H9 (cell line): Measurements from ENCODE around the gene PDIA4. TPM values are rescaled to one million over a fixed set of nuclear protein-coding genes. Genes with fewer than 3 reads are reported as not detected.

ENCODE experiments used
- DNase-seq: peaks from one replicate; pipeline ENCODE4 v3.0.0-alpha.2; 2017
- H2AFZ ChIP-seq: one replicate; pipeline ENCODE4 v1.6.1; 2013; ENCODE audit warnings: mild to moderate bottlenecking, low read length, control low read depth, moderate library complexity
- H2AK5ac ChIP-seq: 2 replicates; pipeline ENCODE4 v1.6.1; 2013; ENCODE audit warnings: low read length, control low read depth, mixed read lengths; ENCODE audit not compliant: insufficient read length
- H2BK120ac ChIP-seq: one replicate; pipeline ENCODE4 v1.6.1; 2013; ENCODE audit warnings: low read depth, mild to moderate bottlenecking, low read length, control low read depth, inconsistent platforms; ENCODE audit not compliant: poor library complexity, severe bottlenecking
- H2BK12ac ChIP-seq: 2 replicates; pipeline ENCODE4 v1.6.1; 2013; ENCODE audit warnings: low read length, control low read depth, mixed read lengths, low read depth; ENCODE audit not compliant: insufficient read length
- H2BK15ac ChIP-seq: 2 replicates; pipeline ENCODE4 v1.6.1; 2013; ENCODE audit warnings: low read depth, low read length, control low read depth
- H2BK20ac ChIP-seq: one replicate; pipeline ENCODE4 v1.6.1; 2013; ENCODE audit warnings: low read depth, mild to moderate bottlenecking, low read length, control low read depth, inconsistent platforms; ENCODE audit not compliant: poor library complexity, severe bottlenecking
- H2BK5ac ChIP-seq: 2 replicates; pipeline ENCODE4 v1.6.1; 2013; ENCODE audit warnings: low read length, control low read depth, mixed read lengths; ENCODE audit not compliant: insufficient read length
- H3K14ac ChIP-seq: 2 replicates; pipeline ENCODE4 v1.6.1; 2013; ENCODE audit warnings: low read length, control low read depth; ENCODE audit not compliant: insufficient read depth
- H3K18ac ChIP-seq: 2 replicates; pipeline ENCODE4 v1.6.1; 2013; ENCODE audit warnings: low read depth, mild to moderate bottlenecking, mixed read lengths, low read length, control low read depth; ENCODE audit not compliant: insufficient read length
- H3K23ac ChIP-seq: 2 replicates; pipeline ENCODE4 v1.6.1; 2013; ENCODE audit warnings: low read length, control low read depth, mixed read lengths, low read depth; ENCODE audit not compliant: insufficient read length
- H3K23me2 ChIP-seq: 2 replicates; pipeline ENCODE4 v1.6.1; 2013; ENCODE audit warnings: low read depth, mild to moderate bottlenecking, mixed read lengths, low read length, control low read depth; ENCODE audit not compliant: insufficient read length, poor library complexity, severe bottlenecking
- H3K27ac ChIP-seq: 2 replicates; pipeline ENCODE4 v1.5.1; 2013; ENCODE audit warnings: low read length, control low read depth, mixed read lengths, low read depth; ENCODE audit not compliant: insufficient read length
- H3K27me3 ChIP-seq: 2 replicates; pipeline ENCODE4 v1.6.1; 2013; ENCODE audit warnings: low read length, control low read depth, inconsistent platforms; ENCODE audit not compliant: insufficient read depth
- H3K4ac ChIP-seq: 2 replicates; pipeline ENCODE4 v1.6.1; 2013; ENCODE audit warnings: low read depth, mild to moderate bottlenecking, control low read depth, inconsistent platforms, low read length, moderate library complexity
- H3K4me1 ChIP-seq: 2 replicates; pipeline ENCODE4 v1.6.1; 2013; ENCODE audit warnings: low read length, control low read depth, inconsistent platforms; ENCODE audit not compliant: insufficient read depth
- H3K4me2 ChIP-seq: 2 replicates; pipeline ENCODE4 v1.6.1; 2013; ENCODE audit warnings: low read length, control low read depth, mixed read lengths; ENCODE audit not compliant: insufficient read length, insufficient read depth
- H3K56ac ChIP-seq: 2 replicates; pipeline ENCODE4 v1.6.1; 2013; ENCODE audit warnings: low read depth, mild to moderate bottlenecking, mixed read lengths, low read length, control low read depth; ENCODE audit not compliant: insufficient read length
- H3K79me1 ChIP-seq: 2 replicates; pipeline ENCODE4 v1.6.1; 2013; ENCODE audit warnings: low read depth, mild to moderate bottlenecking, moderate library complexity, low read length, control low read depth, inconsistent platforms; ENCODE audit not compliant: insufficient read depth, poor library complexity, severe bottlenecking
- H3K79me2 ChIP-seq: 2 replicates; pipeline ENCODE4 v1.6.1; 2013; ENCODE audit warnings: low read length, control low read depth, inconsistent platforms; ENCODE audit not compliant: insufficient read depth
- H3K9ac ChIP-seq: 2 replicates; pipeline ENCODE4 v1.6.1; 2013; ENCODE audit warnings: low read length, control low read depth, mixed read lengths; ENCODE audit not compliant: insufficient read length; ENCODE audit errors: extremely low read depth
- H3K9me3 ChIP-seq: one replicate; pipeline ENCODE4 v1.6.1; 2013; ENCODE audit warnings: low read depth, low read length, inconsistent platforms; ENCODE audit not compliant: control insufficient read depth
- H3T11ph ChIP-seq: one replicate; pipeline ENCODE4 v1.6.1; 2013; ENCODE audit warnings: mild to moderate bottlenecking, low read length, control low read depth, inconsistent platforms
- H4K20me1 ChIP-seq: one replicate; pipeline ENCODE4 v1.6.1; 2013; ENCODE audit not compliant: control insufficient read depth, insufficient read length, insufficient read depth
- H4K5ac ChIP-seq: 2 replicates; pipeline ENCODE4 v1.6.1; 2013; ENCODE audit warnings: low read depth, mild to moderate bottlenecking, mixed read lengths, low read length, control low read depth; ENCODE audit not compliant: insufficient read length
- H4K8ac ChIP-seq: replicated peaks from 2 replicates; pipeline ENCODE4 v1.6.1; 2013; ENCODE audit warnings: low read length, control low read depth, mixed read lengths, low read depth; ENCODE audit not compliant: insufficient read length
- H4K91ac ChIP-seq: 2 replicates; pipeline ENCODE4 v1.6.1; 2013; ENCODE audit warnings: low read depth, mild to moderate bottlenecking, moderate library complexity, mixed read lengths, low read length, control low read depth; ENCODE audit not compliant: insufficient read length
- H3K27ac Mint-ChIP-seq, 3 experiments: 2 replicates in 2 of 3; 3 replicates in 1 of 3; pipeline ENCODE4 v1.8.0; 2020 to 2021; ENCODE audit warnings: mixed read lengths in 3 of 3, mild to moderate bottlenecking in 1 of 3, moderate library complexity in 1 of 3
- H3K27me3 Mint-ChIP-seq: 2 replicates; pipeline ENCODE4 v1.8.0; 2021; ENCODE audit warnings: low read depth, mild to moderate bottlenecking, moderate library complexity, mixed read lengths
- H3K36me3 Mint-ChIP-seq, 3 experiments: 2 replicates in 2 of 3; 3 replicates in 1 of 3; pipeline ENCODE4 v1.8.0; 2020 to 2021; ENCODE audit warnings: low read depth in 3 of 3, mixed read lengths in 3 of 3; ENCODE audit not compliant: insufficient read depth in 1 of 3
- H3K4me1 Mint-ChIP-seq, 2 experiments: 2 replicates each; pipeline ENCODE4 v1.8.0; 2020; ENCODE audit warnings: mixed read lengths in 2 of 2
- H3K4me3 Mint-ChIP-seq, 2 experiments: 2 replicates in 1 of 2; 3 replicates in 1 of 2; pipeline ENCODE4 v1.8.0; 2020 to 2021; ENCODE audit warnings: mild to moderate bottlenecking in 2 of 2, mixed read lengths in 2 of 2, moderate library complexity in 1 of 2
- H3K9me3 Mint-ChIP-seq, 2 experiments: 2 replicates in 1 of 2; 3 replicates in 1 of 2; pipeline ENCODE4 v1.8.0; 2020; ENCODE audit warnings: mild to moderate bottlenecking in 2 of 2, mixed read lengths in 2 of 2, moderate library complexity in 1 of 2
- CTCF ChIP-seq: fragments of 200-600 bp; sonication (generic); conservative IDR thresholded peaks from 3 replicates; pipeline ENCODE4 v1.8.0; 2021; ENCODE audit warnings: antibody characterized with exemption, mild to moderate bottlenecking
- WGBS: extraction: QIAGEN DNeasy Blood & Tissue Kit; methylation state at CpG from one replicate; pipeline ENCODE4 v1.1.7; 2013; ENCODE audit warnings: missing lambda C conversion rate, low lambda C conversion rate, mixed read lengths; ENCODE audit not compliant: insufficient read length; ENCODE audit errors: extremely low coverage; 5-methylcytosine and 5-hydroxymethylcytosine counted together
- total RNA-seq: library from RNA; stranded (reverse); gene quantifications from 2 replicates; pipeline ENCODE4 v1.2.1, GENCODE V29; 2021

PDIA4 gene
- total RNA-seq, 1 experiment from 2014 or later: 217 TPM

GRCh38 chr7:148982654-148983199 lies 45.6 kb downstream of the PDIA4 start:
- no peak for TF ChIP-seq CTCF
- WGBS: no CpG with 5 or more reads among the region's 23 CpGs

More at GRCh38 chr7:148982654-148983199, 45.6 kb downstream of the PDIA4 start:
- Histone ChIP-seq H3K14ac (no peak overlapping the region), H2BK12ac (no peak overlapping the region), H3K79me2 (no peaks in the 10 kb centered on the region), H2BK20ac (no peak overlapping the region), H3K27ac (no peak overlapping the region), H3K9me3 (no peaks in the 10 kb centered on the region), H3T11ph (no peak overlapping the region), H3K23ac (no peak overlapping the region), H2BK15ac (no peak overlapping the region; the same call in 1 of the 2 replicates), H3K9ac (peak overlapping the region; percentile 40), H2BK5ac (no peak overlapping the region), H3K56ac (no peak overlapping the region), H3K4me2 (peak overlapping the region; percentile 84), H2AK5ac (no peak overlapping the region), H3K79me1 (no peaks in the 10 kb centered on the region), H4K20me1 (no peaks in the 10 kb centered on the region), H4K91ac (no peak overlapping the region), H3K4me1 (no peaks in the 10 kb centered on the region), H3K4ac (no peak overlapping the region), H3K23me2 (peaks cover 14% of the 10 kb centered on the region), H2BK120ac (no peak overlapping the region), H2AFZ (peak overlapping the region; percentile 91), H3K27me3 (no peaks in the 10 kb centered on the region), H4K8ac (no peak overlapping the region), H3K18ac (no peak overlapping the region), H4K5ac (no peak overlapping the region)
- peak overlapping the region; percentile 35 to 85 (median 41); a peak in 5 of 7 replicates for H3K27ac Mint-ChIP-seq
- peak overlapping the region; percentile 83 to 97 for H3K4me3 Mint-ChIP-seq
- H3K9me3 Mint-ChIP-seq: peaks cover 0 to 4% of the 10 kb centered on the region in 2 experiments; a peak in 2 of 5 replicates
- no peaks in the 10 kb centered on the region; a peak in 1 of 7 replicates for H3K36me3 Mint-ChIP-seq
- peaks cover 25 to 27% of the 10 kb centered on the region in 2 experiments for H3K4me1 Mint-ChIP-seq
- peaks cover 2% of the 10 kb centered on the region for H3K27me3 Mint-ChIP-seq
- DNase-seq: no peak
